IPS-NIHi11 (cell line): ENCODE results near the gene SMTNL1.

Source experiments
- DNase-seq: peaks from one replicate; pipeline ENCODE4 v3.0.0; 2012; ENCODE audit warnings: mixed read lengths, low spot score

The SMTNL1 gene

DNA sequence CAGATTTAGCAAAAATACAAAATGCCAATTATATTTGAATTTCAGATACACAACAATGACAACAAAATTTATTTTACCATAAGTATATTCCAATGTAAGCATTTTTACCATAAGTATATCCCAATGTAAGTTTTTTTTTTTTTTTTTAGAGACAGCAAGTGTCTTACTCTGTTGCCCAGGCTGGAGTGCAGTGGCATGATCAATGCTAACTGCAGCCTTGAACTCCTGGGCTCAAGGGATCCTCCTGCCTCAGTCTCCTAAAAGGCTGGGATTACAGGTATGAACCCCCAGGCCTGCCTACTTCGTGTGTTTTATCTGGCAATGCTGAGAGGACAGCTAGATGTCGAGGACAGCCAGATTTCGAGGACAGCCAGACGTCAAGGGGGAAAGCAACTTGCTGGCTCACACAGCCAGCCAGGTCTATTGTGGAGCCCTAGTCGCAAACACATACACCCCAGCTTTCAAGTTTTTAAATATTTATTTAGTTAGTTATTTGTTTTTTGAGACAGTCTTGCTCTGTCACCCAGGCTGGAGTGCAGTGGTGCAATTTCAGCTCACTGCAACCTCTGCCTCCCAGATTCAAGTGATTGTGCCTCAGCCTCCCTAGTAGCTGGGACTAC, 59.0 kb downstream of the SMTNL1 start:
- no peak for DNase-seq

DNA sequence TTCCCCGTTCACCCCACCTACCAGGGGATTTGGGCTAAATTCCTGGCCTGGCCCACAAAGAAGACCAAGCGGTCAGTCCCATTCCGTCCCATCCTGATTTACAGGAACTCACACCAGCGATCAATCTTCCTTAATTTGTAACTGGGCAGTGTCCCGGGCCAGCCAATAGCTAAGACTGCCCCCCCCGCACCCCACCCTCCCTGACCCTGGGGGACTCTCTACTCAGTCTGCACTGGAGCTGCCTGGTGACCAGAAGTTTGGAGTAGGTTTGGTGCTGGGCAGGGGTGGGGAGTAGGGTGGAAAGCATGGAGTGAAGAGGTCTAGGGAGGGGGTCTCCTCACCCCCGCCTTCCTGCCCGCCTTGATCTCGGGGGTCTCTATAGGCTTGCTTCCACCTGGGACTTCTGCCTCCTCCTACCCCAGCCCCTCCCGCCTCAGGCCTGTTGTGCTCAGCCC, 60.1 kb downstream of the SMTNL1 start, which contains the start of gene SERPING1:
Gene SERPING1 (plus strand): TSS at position 225 of the 455 bp plus-strand sequence. CDS start 586 bp downstream, outside the sequence.
- no peak for DNase-seq

DNA sequence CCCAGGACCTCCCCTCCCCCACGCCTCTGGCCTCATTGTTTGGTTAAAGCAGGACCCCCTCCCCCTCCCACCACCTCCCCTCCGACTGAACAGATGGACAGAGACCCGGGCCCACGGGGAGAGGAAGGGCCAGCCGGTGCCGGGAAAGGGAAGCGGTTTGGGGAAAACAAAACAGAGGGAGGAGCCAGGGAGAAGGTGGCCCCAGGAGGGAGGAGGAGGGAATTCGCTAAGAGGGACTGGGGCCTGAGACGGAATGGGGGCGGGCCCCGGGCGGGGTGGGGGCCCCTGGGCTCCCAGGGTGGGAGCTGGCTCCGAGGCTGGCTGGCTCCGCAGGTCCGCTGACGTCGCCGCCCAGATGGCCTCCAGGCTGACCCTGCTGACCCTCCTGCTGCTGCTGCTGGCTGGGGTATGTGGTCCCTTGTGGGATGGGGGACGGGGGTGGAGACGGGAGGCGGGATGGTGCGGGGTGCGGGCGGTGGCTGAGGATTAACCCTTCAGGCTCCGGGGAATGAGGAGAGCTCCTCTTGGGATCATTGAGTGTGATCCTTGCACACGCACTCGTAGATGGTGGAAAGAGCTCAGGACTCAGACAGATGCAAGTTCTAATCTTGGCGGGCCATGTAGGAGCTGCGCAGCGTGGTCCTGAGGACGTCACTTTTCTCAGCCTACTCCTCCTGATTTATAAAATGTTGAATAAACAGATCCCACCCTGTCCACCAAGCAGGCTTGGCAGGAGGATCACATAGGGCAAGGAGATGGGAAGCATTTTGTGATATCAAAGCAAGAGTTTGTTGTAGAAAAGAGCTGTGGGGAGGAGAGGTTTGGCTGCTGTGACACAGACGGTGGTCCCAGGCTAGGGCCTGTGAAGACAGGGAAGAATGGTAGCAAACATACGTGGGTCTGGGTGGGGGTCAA, 60.8 kb downstream of the SMTNL1 start:
- peak; percentile 93 for DNase-seq

DNA sequence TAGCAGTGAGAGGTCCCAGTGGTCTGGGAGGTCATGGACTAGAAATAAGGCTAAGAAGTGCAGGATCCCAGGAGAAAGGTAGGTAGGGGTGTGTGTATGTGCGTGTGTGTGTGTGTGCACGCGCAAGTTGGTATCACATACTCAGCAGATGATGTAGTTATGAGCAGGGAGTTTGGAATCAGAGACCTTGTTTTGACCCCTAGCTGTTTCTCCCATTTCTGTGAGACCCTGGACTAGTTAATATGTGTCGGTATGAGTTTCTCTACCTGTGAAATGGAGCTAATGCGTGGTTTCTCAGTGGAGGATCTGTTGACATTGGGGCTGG, 61.4 kb downstream of the SMTNL1 start:
- DNase-seq = no peak

DNA sequence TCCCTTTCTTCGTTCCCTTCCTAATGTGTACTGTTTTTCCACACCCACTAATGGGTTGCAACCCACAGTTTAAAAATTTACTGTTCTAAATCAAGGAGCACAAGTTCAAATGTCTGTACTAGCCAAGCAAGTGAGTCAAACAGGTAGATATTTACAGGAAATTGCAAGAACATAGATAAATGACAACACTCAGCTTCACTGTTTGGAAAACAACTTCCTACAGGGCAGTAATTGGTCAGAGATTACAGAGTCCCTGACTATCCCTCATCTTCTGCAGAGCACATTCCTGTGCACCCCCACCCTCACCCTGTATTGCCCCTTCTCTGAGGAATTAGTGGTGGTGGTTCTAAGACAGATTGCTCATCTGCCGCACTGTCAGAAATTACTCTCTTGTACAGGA, 62.0 kb downstream of the SMTNL1 start:
- no peak for DNase-seq
